WTC11 (cell line): ENCODE data around the gene MAMLD1. TPM values are rescaled to one million over a fixed set of nuclear protein-coding genes. Genes with fewer than 3 reads are reported as not detected.

Experiments used
- ATAC-seq: fragments of 200-7000 bp; cut with Tn5 transposase; 2 replicates; pipeline ENCODE4 v1.10.0; 2021; ENCODE audit warnings: mild to moderate bottlenecking, moderate library complexity
- CTCF ChIA-PET: fragments of 300-600 bp; sonication (Branson Sonifier 250); formaldehyde crosslinking; loops from one replicate; lab custom pipeline; 2021; ENCODE audit warnings: antibody characterized with exemption; lab: Charles Lee
- POLR2A ChIA-PET: fragments of 350-600 bp; sonication (Branson Sonifier 250); formaldehyde crosslinking; loops from one replicate; lab custom pipeline; 2021; ENCODE audit warnings: antibody characterized with exemption; lab: Charles Lee
- DNase-seq: peaks from one replicate; pipeline ENCODE4 v3.0.0; 2021; ENCODE audit warnings: low spot score
- H3K27ac Mint-ChIP-seq: 2 replicates; pipeline ENCODE4 v1.8.0; 2021; ENCODE audit warnings: mixed read lengths
- H3K27me3 Mint-ChIP-seq: 2 replicates; pipeline ENCODE4 v1.8.0; 2021; ENCODE audit warnings: low read depth, mild to moderate bottlenecking, moderate library complexity, mixed read lengths
- H3K36me3 Mint-ChIP-seq: 2 replicates; pipeline ENCODE4 v1.8.0; 2021; ENCODE audit warnings: mixed read lengths
- H3K4me1 Mint-ChIP-seq: 2 replicates; pipeline ENCODE4 v1.8.0; 2022; ENCODE audit warnings: mixed read lengths
- H3K4me3 Mint-ChIP-seq: 2 replicates; pipeline ENCODE4 v1.8.0; 2021; ENCODE audit warnings: mild to moderate bottlenecking, moderate library complexity, mixed read lengths
- H3K9me3 Mint-ChIP-seq: 2 replicates; pipeline ENCODE4 v1.8.0; 2021; ENCODE audit warnings: mixed read lengths
- ARID4B ChIP-seq: sonication (generic); formaldehyde crosslinking; IDR thresholded peaks from 2 replicates; pipeline ENCODE4 v1.8.0; 2023; ENCODE audit warnings: missing genetic modification reagents, mild to moderate bottlenecking, borderline replicate concordance
- CDX4 ChIP-seq: fragments of 250-450 bp; sonication (Bioruptor Pico); IDR thresholded peaks from 2 replicates; pipeline ENCODE4 v1.9.0; 2021; ENCODE audit warnings: moderate library complexity, mild to moderate bottlenecking, inconsistent platforms, borderline replicate concordance
- CTCF ChIP-seq: fragments of 200-600 bp; IDR thresholded peaks from 2 replicates; pipeline ENCODE4 v1.8.0; 2022; ENCODE audit warnings: antibody characterized with exemption
- JAZF1 ChIP-seq: fragments of 250-450 bp; sonication (Bioruptor Pico); IDR thresholded peaks from 2 replicates; pipeline ENCODE4 v1.9.0; 2021; ENCODE audit warnings: moderate library complexity, mild to moderate bottlenecking, inconsistent platforms
- MXD4 ChIP-seq: fragments of 250-450 bp; sonication (Bioruptor Pico); IDR thresholded peaks from 2 replicates; pipeline ENCODE4 v1.8.0; 2021; ENCODE audit warnings: mild to moderate bottlenecking, moderate library complexity, borderline replicate concordance
- NFE2L1 ChIP-seq: sonication (generic); formaldehyde crosslinking; IDR thresholded peaks from 2 replicates; pipeline ENCODE4 v1.8.1; 2023; ENCODE audit warnings: missing genetic modification reagents
- NR1H2 ChIP-seq: sonication (generic); formaldehyde crosslinking; IDR thresholded peaks from 2 replicates; pipeline ENCODE4 v1.9.0; 2021; ENCODE audit warnings: mild to moderate bottlenecking, moderate library complexity, missing genetic modification reagents
- TCF7 ChIP-seq: sonication (generic); formaldehyde crosslinking; IDR thresholded peaks from 2 replicates; pipeline ENCODE4 v1.8.0; 2022; ENCODE audit warnings: mild to moderate bottlenecking, low read depth, missing genetic modification reagents, moderate library complexity
- USF1 ChIP-seq: sonication (generic); formaldehyde crosslinking; IDR thresholded peaks from 2 replicates; pipeline ENCODE4 v1.8.0; 2022; ENCODE audit warnings: mild to moderate bottlenecking, missing genetic modification reagents
- ZNF317 ChIP-seq: sonication (generic); formaldehyde crosslinking; IDR thresholded peaks from 2 replicates; pipeline ENCODE4 v1.8.1; 2023; ENCODE audit warnings: low read depth, mild to moderate bottlenecking, moderate library complexity, missing genetic modification reagents, borderline replicate concordance
- ZNF425 ChIP-seq: fragments of 250-450 bp; sonication (Bioruptor Pico); conservative IDR thresholded peaks from 2 replicates; pipeline ENCODE4 v1.9.0; 2021; ENCODE audit warnings: mild to moderate bottlenecking
- ZNF512 ChIP-seq: sonication (generic); formaldehyde crosslinking; IDR thresholded peaks from 2 replicates; pipeline ENCODE4 v1.8.1; 2022; ENCODE audit warnings: missing genetic modification reagents, borderline replicate concordance
- ZSCAN18 ChIP-seq: fragments of 250-450 bp; sonication (Bioruptor Pico); IDR thresholded peaks from 2 replicates; pipeline ENCODE4 v2.1.2; 2022; ENCODE audit warnings: mild to moderate bottlenecking, moderate library complexity
- total RNA-seq: library from RNA; stranded (reverse); gene quantifications from 3 replicates; pipeline ENCODE4 v1.2.3, GENCODE V29; 2021
- TF ChIP-seq, protein P1 (sequence below): sonication (generic); formaldehyde crosslinking; IDR thresholded peaks from 2 replicates; pipeline ENCODE4 v1.8.1; 2023; ENCODE audit warnings: mild to moderate bottlenecking, missing genetic modification reagents, moderate library complexity
- TF ChIP-seq, protein P2 (sequence below): sonication (generic); formaldehyde crosslinking; IDR thresholded peaks from 2 replicates; pipeline ENCODE4 v1.8.1; 2023; ENCODE audit warnings: mild to moderate bottlenecking, missing genetic modification reagents

Gene MAMLD1
- total RNA-seq, 1 experiment from 2014 or later: 0.35 TPM

GRCh38 chrX:150421816-150422215, 58.7 kb downstream of the MAMLD1 start:
- POLR2A ChIA-PET: no interaction called here
- Mint-ChIP-seq H3K27me3 (no peaks in the 10 kb centered on the region; the same call in 1 of the 2 replicates), H3K9me3 (no peaks in the 10 kb centered on the region), H3K4me3 (peak overlapping the region; percentile 70), H3K4me1 (peaks cover 11% of the 10 kb centered on the region; the same call in 1 of the 2 replicates), H3K27ac (no peak overlapping the region), H3K36me3 (no peaks in the 10 kb centered on the region)
- DNase-seq (no peak), ATAC-seq (no peak)
- TF ChIP-seq, protein P1, sequence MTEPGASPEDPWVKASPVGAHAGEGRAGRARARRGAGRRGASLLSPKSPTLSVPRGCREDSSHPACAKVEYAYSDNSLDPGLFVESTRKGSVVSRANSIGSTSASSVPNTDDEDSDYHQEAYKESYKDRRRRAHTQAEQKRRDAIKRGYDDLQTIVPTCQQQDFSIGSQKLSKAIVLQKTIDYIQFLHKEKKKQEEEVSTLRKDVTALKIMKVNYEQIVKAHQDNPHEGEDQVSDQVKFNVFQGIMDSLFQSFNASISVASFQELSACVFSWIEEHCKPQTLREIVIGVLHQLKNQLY (CRISPR knock-in tag): no peak
- TF ChIP-seq CTCF: no peak
- CTCF ChIA-PET: no interaction called here

GRCh38 chrX:150429594-150429993, 66.5 kb downstream of the MAMLD1 start:
- no peak for ATAC-seq
- DNase-seq: no peak
- H3K27ac Mint-ChIP-seq: no peak overlapping the region
- H3K36me3 Mint-ChIP-seq: no peaks in the 10 kb centered on the region
- H3K9me3 Mint-ChIP-seq: no peaks in the 10 kb centered on the region
- CTCF ChIA-PET: no interaction called here
- POLR2A ChIA-PET: interaction anchor here (0.7 kb wide), 1 partner anchor 16 kb away, joined by 6 read pairs; no protein-coding TSS in a partner anchor
- TF ChIP-seq ZNF512 (CRISPR knock-in tag) (no peak), CDX4 (CRISPR knock-in tag) (no peak), TCF7 (CRISPR knock-in tag) (no peak), MXD4 (no peak), ZNF425 (CRISPR knock-in tag) (no peak), ZNF317 (CRISPR knock-in tag) (no peak)
- no peak overlapping the region for H3K4me3 Mint-ChIP-seq
- H3K4me1 Mint-ChIP-seq: no peaks in the 10 kb centered on the region
- no peaks in the 10 kb centered on the region; the same call in 1 of the 2 replicates for H3K27me3 Mint-ChIP-seq

GRCh38 chrX:150436195-150436594, 73.1 kb downstream of the MAMLD1 start:
- Mint-ChIP-seq H3K36me3 (no peaks in the 10 kb centered on the region), H3K4me3 (no peak overlapping the region), H3K27ac (no peak overlapping the region), H3K27me3 (peaks cover 3% of the 10 kb centered on the region; the same call in 1 of the 2 replicates), H3K9me3 (no peaks in the 10 kb centered on the region), H3K4me1 (no peaks in the 10 kb centered on the region)
- ATAC-seq: no peak
- DNase-seq: no peak
- ChIA-PET POLR2A (no interaction called here), CTCF (no interaction called here)
- TF ChIP-seq, protein P2, sequence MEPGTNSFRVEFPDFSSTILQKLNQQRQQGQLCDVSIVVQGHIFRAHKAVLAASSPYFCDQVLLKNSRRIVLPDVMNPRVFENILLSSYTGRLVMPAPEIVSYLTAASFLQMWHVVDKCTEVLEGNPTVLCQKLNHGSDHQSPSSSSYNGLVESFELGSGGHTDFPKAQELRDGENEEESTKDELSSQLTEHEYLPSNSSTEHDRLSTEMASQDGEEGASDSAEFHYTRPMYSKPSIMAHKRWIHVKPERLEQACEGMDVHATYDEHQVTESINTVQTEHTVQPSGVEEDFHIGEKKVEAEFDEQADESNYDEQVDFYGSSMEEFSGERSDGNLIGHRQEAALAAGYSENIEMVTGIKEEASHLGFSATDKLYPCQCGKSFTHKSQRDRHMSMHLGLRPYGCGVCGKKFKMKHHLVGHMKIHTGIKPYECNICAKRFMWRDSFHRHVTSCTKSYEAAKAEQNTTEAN: no peak
- TF ChIP-seq NFE2L1 (CRISPR knock-in tag) (no peak), JAZF1 (CRISPR knock-in tag) (no peak), USF1 (no peak), NR1H2 (CRISPR knock-in tag) (no peak), ZNF317 (CRISPR knock-in tag) (no peak), ARID4B (CRISPR knock-in tag) (no peak), ZSCAN18 (CRISPR knock-in tag) (no peak)
